HFF-Myc (cell line): ENCODE results near the gene DNAAF8.

Source experiments
- DNase-seq: peaks from one replicate; pipeline ENCODE4 v3.0.0-alpha.2; 2011; ENCODE audit warnings: low read depth; ENCODE audit errors: extremely low read depth
- H3K4me3 ChIP-seq: replicated peaks from 2 replicates; pipeline ENCODE4 v1.5.1; 2011; ENCODE audit warnings: low read depth, mild to moderate bottlenecking, control low read depth, low read length
- TF ChIP-seq, protein P1 (sequence below): IDR thresholded peaks from 2 replicates; pipeline ENCODE4 v1.5.1; 2012; ENCODE audit warnings: mild to moderate bottlenecking, low read depth, low read length, control low read depth; ENCODE audit errors: missing control alignments

The DNAAF8 gene

GRCh38 chr16:4765511-4766474, 31.5 kb downstream of the DNAAF8 start:
- DNase-seq = no peak
- TF ChIP-seq, protein P1, sequence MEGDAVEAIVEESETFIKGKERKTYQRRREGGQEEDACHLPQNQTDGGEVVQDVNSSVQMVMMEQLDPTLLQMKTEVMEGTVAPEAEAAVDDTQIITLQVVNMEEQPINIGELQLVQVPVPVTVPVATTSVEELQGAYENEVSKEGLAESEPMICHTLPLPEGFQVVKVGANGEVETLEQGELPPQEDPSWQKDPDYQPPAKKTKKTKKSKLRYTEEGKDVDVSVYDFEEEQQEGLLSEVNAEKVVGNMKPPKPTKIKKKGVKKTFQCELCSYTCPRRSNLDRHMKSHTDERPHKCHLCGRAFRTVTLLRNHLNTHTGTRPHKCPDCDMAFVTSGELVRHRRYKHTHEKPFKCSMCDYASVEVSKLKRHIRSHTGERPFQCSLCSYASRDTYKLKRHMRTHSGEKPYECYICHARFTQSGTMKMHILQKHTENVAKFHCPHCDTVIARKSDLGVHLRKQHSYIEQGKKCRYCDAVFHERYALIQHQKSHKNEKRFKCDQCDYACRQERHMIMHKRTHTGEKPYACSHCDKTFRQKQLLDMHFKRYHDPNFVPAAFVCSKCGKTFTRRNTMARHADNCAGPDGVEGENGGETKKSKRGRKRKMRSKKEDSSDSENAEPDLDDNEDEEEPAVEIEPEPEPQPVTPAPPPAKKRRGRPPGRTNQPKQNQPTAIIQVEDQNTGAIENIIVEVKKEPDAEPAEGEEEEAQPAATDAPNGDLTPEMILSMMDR = no peak
- H3K4me3 ChIP-seq = peak overlapping the region; percentile 94

- H3K4me3 ChIP-seq = peak within 1 kb of the TSS; percentile 94
- DNase-seq = peak; percentile 96
- TF ChIP-seq, protein P1 = no peak
Measured at GRCh38 chr16:4766875-4767628, 32.7 kb downstream of the DNAAF8 start, which contains the start of gene ZNF500. Gene ZNF500 (minus strand): TSS chr16:4767162. CDS start chr16:4765978, 1,184 bp downstream.

DNA sequence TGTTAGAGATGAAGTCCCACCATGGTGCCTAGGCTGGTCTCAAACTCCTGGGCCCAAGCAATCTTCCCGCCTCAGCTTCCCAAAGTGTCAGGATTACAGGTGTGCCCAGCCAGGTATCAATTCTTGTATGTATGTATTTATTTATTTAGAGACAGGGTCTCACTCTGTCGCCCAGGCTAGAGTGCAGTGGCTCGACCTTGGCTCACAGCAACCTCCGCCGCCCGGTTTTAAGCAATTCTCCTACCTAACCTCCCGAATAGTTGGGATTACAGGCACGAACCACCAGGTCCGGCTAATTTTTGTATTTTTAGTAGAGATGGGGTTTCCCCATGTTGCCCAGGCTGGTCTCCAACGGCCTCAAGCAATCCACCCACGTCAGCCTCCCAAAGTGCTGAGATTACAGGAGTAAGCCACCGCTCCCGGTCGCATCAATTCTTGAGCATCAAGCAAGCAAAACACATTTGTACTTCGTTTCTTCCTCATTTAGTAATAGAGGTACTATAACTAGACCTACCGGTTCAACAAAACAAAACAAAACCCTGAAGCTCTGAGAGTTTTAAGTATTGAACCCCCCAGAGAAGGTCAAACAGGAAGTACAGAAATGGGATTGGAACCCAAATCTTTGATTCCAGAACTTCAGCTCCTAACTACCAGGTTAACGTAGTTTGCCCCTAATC, 33.7 kb downstream of the DNAAF8 start:
- TF ChIP-seq, protein P1 = no peak
- peak overlapping the region; percentile 46 for H3K4me3 ChIP-seq
- DNase-seq = no peak

DNA sequence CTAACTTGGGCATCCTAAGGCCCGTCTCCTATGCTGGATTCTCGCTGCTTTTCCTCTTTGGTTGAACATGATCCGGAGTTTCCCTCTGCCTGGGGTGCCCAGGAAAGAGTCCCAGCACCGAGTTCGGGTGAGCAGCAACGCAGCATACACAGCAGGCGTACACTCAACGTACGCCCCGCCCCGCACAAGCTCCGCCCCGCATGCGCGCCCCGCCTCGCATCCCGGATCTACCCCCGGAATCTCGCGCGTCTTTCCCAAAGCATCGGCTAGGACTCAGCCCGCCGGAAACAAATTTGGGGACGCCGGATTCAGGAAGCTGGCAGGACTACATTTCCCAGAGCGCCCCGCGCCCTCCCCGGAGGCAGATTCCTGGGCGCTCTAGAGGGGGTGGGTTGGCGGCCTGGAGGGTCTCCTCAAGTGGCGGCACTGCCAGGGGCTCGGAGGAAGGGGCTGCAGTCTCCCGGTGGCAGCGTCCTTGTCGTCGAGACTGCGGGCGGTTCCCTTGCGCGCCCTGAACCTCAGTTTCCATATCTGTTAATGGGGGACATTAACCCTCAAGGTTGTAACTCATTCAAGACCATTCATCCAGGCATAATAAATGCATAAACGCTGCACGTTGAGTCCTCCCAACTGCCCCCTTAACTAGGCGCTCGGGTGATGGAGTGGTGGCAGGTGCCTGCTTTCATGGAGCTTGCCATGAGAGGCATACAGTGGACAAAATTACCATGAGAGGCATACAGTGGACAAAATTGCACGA, 34.4 kb downstream of the DNAAF8 start:
- H3K4me3 ChIP-seq = peak overlapping the region; percentile 46
- TF ChIP-seq, protein P1 = no peak
- DNase-seq = peak; percentile 83

- no peak for DNase-seq
- TF ChIP-seq, protein P1 = no peak
- peak overlapping the region; percentile 46 for H3K4me3 ChIP-seq
Measured at GRCh38 chr16:4769306-4769638, 34.9 kb downstream of the DNAAF8 start.

DNA sequence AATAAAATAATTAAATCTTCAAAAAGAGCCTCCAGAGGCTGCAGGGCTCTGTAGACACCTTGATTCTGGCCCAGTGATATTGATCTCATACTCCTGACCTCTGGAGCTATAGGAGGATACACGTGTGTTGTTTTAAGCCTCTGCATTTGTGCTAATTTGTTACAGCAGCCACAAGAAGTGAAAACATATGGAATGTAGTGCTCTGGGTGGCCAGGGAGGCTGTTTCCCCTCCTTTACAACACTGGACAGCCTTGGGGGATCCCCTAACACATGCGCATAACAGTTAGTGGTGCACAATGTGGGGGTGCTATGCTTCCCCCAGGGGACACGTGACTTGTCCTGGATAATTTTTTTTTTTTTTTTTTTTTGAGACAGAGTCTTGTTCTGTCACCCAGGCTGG, 37.3 kb downstream of the DNAAF8 start:
- DNase-seq = no peak
- H3K4me3 ChIP-seq = no peak overlapping the region
- TF ChIP-seq, protein P1 = no peak
